ENCODE measurements around the gene CD40. TPM values are rescaled to one million over a fixed set of nuclear protein-coding genes. Genes with fewer than 3 reads are reported as not detected.

Gene CD40
- total RNA-seq, 1 experiment from 2014 or later, result 7.8 TPM

DNA sequence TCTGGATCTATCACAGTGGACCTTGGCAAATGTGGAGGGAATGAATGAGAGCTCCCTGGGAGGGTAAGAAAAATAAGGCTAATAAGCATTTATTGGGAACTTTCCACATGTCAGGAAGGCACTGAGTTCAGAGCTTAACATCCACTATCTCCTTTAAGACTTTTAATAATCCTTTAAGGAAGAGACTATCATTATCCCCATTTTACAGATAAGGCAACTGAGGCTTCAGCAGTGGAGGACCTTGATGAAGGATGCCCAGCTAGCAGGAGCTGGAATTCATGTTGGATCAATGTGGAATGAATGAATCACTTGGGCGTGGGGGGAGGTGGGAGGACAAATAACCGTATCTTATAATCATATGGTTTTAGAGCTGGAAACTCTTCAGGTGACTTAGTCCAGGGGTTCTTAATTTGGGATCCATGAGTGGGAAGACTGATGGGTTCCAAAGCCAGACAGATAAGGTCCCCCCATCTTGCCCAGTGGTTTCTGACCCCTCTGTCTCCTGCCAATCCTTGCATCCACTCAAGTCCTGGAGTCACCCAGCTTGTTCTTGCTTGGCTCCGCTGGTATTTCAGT lies 54.9 kb downstream of the CD40 start:
- H4K8ac ChIP-seq (replicated peaks; ENCODE audit: insufficient read length, low read depth, low read length), result no peak overlapping the region
- TF ChIP-seq, protein P1, sequence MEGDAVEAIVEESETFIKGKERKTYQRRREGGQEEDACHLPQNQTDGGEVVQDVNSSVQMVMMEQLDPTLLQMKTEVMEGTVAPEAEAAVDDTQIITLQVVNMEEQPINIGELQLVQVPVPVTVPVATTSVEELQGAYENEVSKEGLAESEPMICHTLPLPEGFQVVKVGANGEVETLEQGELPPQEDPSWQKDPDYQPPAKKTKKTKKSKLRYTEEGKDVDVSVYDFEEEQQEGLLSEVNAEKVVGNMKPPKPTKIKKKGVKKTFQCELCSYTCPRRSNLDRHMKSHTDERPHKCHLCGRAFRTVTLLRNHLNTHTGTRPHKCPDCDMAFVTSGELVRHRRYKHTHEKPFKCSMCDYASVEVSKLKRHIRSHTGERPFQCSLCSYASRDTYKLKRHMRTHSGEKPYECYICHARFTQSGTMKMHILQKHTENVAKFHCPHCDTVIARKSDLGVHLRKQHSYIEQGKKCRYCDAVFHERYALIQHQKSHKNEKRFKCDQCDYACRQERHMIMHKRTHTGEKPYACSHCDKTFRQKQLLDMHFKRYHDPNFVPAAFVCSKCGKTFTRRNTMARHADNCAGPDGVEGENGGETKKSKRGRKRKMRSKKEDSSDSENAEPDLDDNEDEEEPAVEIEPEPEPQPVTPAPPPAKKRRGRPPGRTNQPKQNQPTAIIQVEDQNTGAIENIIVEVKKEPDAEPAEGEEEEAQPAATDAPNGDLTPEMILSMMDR (conservative IDR thresholded peaks at IDR 0.05), result no peak
- no peak overlapping the region for H2BK5ac ChIP-seq (ENCODE audit: insufficient read length, low read length)
- H2AK5ac ChIP-seq (ENCODE audit: insufficient read length, low read length), result no peak overlapping the region
- H3K4me1 Mint-ChIP-seq, result no peaks in the 10 kb centered on the region
- no peak overlapping the region for H3K9ac ChIP-seq (ENCODE audit: extremely low read depth, insufficient read length, low read length)
- H3K27me3 Mint-ChIP-seq (ENCODE audit: low read depth), result peaks cover 74% of the 10 kb centered on the region
- no peak overlapping the region for H3K4me3 Mint-ChIP-seq
- H2BK12ac ChIP-seq (ENCODE audit: insufficient read length, low read depth, low read length), result no peak overlapping the region
- no peak overlapping the region for H3K27ac Mint-ChIP-seq
- WGBS (ENCODE audit: extremely low coverage, insufficient read length, low lambda C conversion rate), result no CpG with 5 or more reads among the region's 3 CpGs
- peaks cover 15% of the 10 kb centered on the region for H3K27me3 ChIP-seq (ENCODE audit: insufficient read depth, low read length)
- no peak overlapping the region for H3K23ac ChIP-seq (ENCODE audit: insufficient read length, low read depth, low read length)
- no peaks in the 10 kb centered on the region for H3K4me1 ChIP-seq (ENCODE audit: insufficient read depth, low read length)
- no peak overlapping the region for H3K27ac ChIP-seq (ENCODE audit: insufficient read length, low read depth, low read length)
- H3K36me3 Mint-ChIP-seq (ENCODE audit: insufficient read depth in 1 of 3, low read depth in 3 of 3), result no peaks in the 10 kb centered on the region
- H2AFZ ChIP-seq (ENCODE audit: low read length), result no peak overlapping the region
- no peaks in the 10 kb centered on the region for H4K20me1 ChIP-seq (ENCODE audit: control insufficient read depth, insufficient read depth, insufficient read length)
- H2BK120ac ChIP-seq (ENCODE audit: low read depth, low read length, poor library complexity, severe bottlenecking), result no peak overlapping the region
- H3K4ac ChIP-seq (ENCODE audit: low read depth, low read length), result no peak overlapping the region
- no peak overlapping the region for H3T11ph ChIP-seq (ENCODE audit: low read length)
- H3K56ac ChIP-seq (ENCODE audit: insufficient read length, low read depth, low read length), result no peak overlapping the region
- no peak overlapping the region for H4K91ac ChIP-seq (ENCODE audit: insufficient read length, low read depth, low read length)
- no peaks in the 10 kb centered on the region; a peak in 1 of 5 replicates for H3K9me3 Mint-ChIP-seq
- H3K18ac ChIP-seq (ENCODE audit: insufficient read length, low read depth, low read length), result no peak overlapping the region
- H3K23me2 ChIP-seq (ENCODE audit: insufficient read length, low read depth, low read length, poor library complexity, severe bottlenecking), result no peaks in the 10 kb centered on the region
- H3K79me1 ChIP-seq (ENCODE audit: insufficient read depth, low read depth, low read length, poor library complexity, severe bottlenecking), result no peaks in the 10 kb centered on the region
- H3K4me2 ChIP-seq (ENCODE audit: insufficient read depth, insufficient read length, low read length), result no peak overlapping the region
- no peaks in the 10 kb centered on the region for H3K9me3 ChIP-seq (ENCODE audit: control insufficient read depth, low read depth, low read length)
- DNase-seq, result no peak
- H4K5ac ChIP-seq (ENCODE audit: insufficient read length, low read depth, low read length), result no peak overlapping the region
- H2BK15ac ChIP-seq (ENCODE audit: low read depth, low read length), result no peak overlapping the region
- no peak overlapping the region for H3K14ac ChIP-seq (ENCODE audit: insufficient read depth, low read length)
- no peak overlapping the region for H2BK20ac ChIP-seq (ENCODE audit: low read depth, low read length, poor library complexity, severe bottlenecking)
- no peaks in the 10 kb centered on the region for H3K79me2 ChIP-seq (ENCODE audit: insufficient read depth, low read length)
